ENCODE results near the gene ZC3H14.
"Not testable (repeated sequence)": the region's sequence is repeated elsewhere in the genome, so short reads cannot be mapped to it uniquely, and the experiment has no call there.

Gene ZC3H14

GRCh38 chr14:88522393-88522792 lies 40.4 kb upstream of the ZC3H14 start:
- Histone ChIP-seq H3K9me2 (ENCODE audit: low read depth, low read length) (no peaks in the 10 kb centered on the region), H3F3A (ENCODE audit: insufficient read depth, low read length) (no peaks in the 10 kb centered on the region), H3K4me2 (ENCODE audit: low read length) (no peak overlapping the region), H3K9me3 (ENCODE audit: low read length) (no peaks in the 10 kb centered on the region), H3K36me3 (ENCODE audit: insufficient read depth, low read length) (no peaks in the 10 kb centered on the region), H2AFZ (ENCODE audit: low read length) (no peak overlapping the region), H3K79me2 (ENCODE audit: insufficient read depth, low read length) (no peaks in the 10 kb centered on the region), H3K4me1 (ENCODE audit: insufficient read depth, low read length, severe bottlenecking) (no peaks in the 10 kb centered on the region), H3K4me3 (ENCODE audit: low read depth, low read length, poor library complexity, severe bottlenecking) (no peak overlapping the region), H4K20me1 (ENCODE audit: insufficient read depth, low read length) (no peaks in the 10 kb centered on the region), H3K27ac (ENCODE audit: low read depth, low read length, poor library complexity, severe bottlenecking) (no peak overlapping the region), H3K9ac (ENCODE audit: low read length) (no peak overlapping the region), H3K27me3 (ENCODE audit: insufficient read depth, low read length) (no peaks in the 10 kb centered on the region)
- no peak for TF ChIP-seq EZH2 (IDR thresholded peaks at IDR 0.05; ENCODE audit: borderline replicate concordance, low read length)
- no peak for TF ChIP-seq CTCF (IDR thresholded peaks at IDR 0.05; ENCODE audit: low read length)

- H3K27me3 ChIP-seq (ENCODE audit: insufficient read depth, low read length); H3K79me2 ChIP-seq (ENCODE audit: insufficient read depth, low read length); H3K9me2 ChIP-seq (ENCODE audit: low read depth, low read length); H3K36me3 ChIP-seq (ENCODE audit: insufficient read depth, low read length); H3K4me3 ChIP-seq (ENCODE audit: low read depth, low read length, poor library complexity, severe bottlenecking); H3K27ac ChIP-seq (ENCODE audit: low read depth, low read length, poor library complexity, severe bottlenecking); H3K4me1 ChIP-seq (ENCODE audit: insufficient read depth, low read length, severe bottlenecking); H3K4me2 ChIP-seq (ENCODE audit: low read length); H3K9me3 ChIP-seq (ENCODE audit: low read length); H2AFZ ChIP-seq (ENCODE audit: low read length); H4K20me1 ChIP-seq (ENCODE audit: insufficient read depth, low read length); H3F3A ChIP-seq (ENCODE audit: insufficient read depth, low read length); H3K9ac ChIP-seq (ENCODE audit: low read length): not testable (repeated sequence)
Observed at GRCh38 chr14:88529889-88530288, 32.9 kb upstream of the ZC3H14 start.

GRCh38 chr14:88533064-88533602 lies 29.7 kb upstream of the ZC3H14 start:
- H3F3A ChIP-seq (ENCODE audit: insufficient read depth, low read length) = no peaks in the 10 kb centered on the region
- H3K27me3 ChIP-seq (ENCODE audit: insufficient read depth, low read length) = no peaks in the 10 kb centered on the region
- no peaks in the 10 kb centered on the region for H4K20me1 ChIP-seq (ENCODE audit: insufficient read depth, low read length)
- no peaks in the 10 kb centered on the region for H3K9me2 ChIP-seq (ENCODE audit: low read depth, low read length)
- no peak overlapping the region for H3K4me2 ChIP-seq (ENCODE audit: low read length)
- no peak overlapping the region for H3K9ac ChIP-seq (ENCODE audit: low read length)
- H3K4me3 ChIP-seq (ENCODE audit: low read depth, low read length, poor library complexity, severe bottlenecking) = no peak overlapping the region
- H3K4me1 ChIP-seq (ENCODE audit: insufficient read depth, low read length, severe bottlenecking) = no peaks in the 10 kb centered on the region
- H3K79me2 ChIP-seq (ENCODE audit: insufficient read depth, low read length) = no peaks in the 10 kb centered on the region
- TF ChIP-seq CTCF (IDR thresholded peaks at IDR 0.05; ENCODE audit: low read length) (no peak), EZH2 (IDR thresholded peaks at IDR 0.05; ENCODE audit: borderline replicate concordance, low read length) (no peak)
- no peaks in the 10 kb centered on the region for H3K9me3 ChIP-seq (ENCODE audit: low read length)
- H3K36me3 ChIP-seq (ENCODE audit: insufficient read depth, low read length) = no peaks in the 10 kb centered on the region
- H3K27ac ChIP-seq (ENCODE audit: low read depth, low read length, poor library complexity, severe bottlenecking) = no peak overlapping the region
- H2AFZ ChIP-seq (ENCODE audit: low read length) = no peak overlapping the region

- no peak overlapping the region for H3K4me3 ChIP-seq (ENCODE audit: low read depth, low read length, poor library complexity, severe bottlenecking)
- H2AFZ ChIP-seq (ENCODE audit: low read length) = no peak overlapping the region
- no peaks in the 10 kb centered on the region for H3K4me1 ChIP-seq (ENCODE audit: insufficient read depth, low read length, severe bottlenecking)
- no peak for TF ChIP-seq CTCF (IDR thresholded peaks at IDR 0.05; ENCODE audit: low read length)
- TF ChIP-seq EZH2 (IDR thresholded peaks at IDR 0.05; ENCODE audit: borderline replicate concordance, low read length) = no peak
- H3K4me2 ChIP-seq (ENCODE audit: low read length) = no peak overlapping the region
- no peaks in the 10 kb centered on the region for H3K9me3 ChIP-seq (ENCODE audit: low read length)
- no peaks in the 10 kb centered on the region for H3K79me2 ChIP-seq (ENCODE audit: insufficient read depth, low read length)
- no peaks in the 10 kb centered on the region for H3F3A ChIP-seq (ENCODE audit: insufficient read depth, low read length)
- H3K9ac ChIP-seq (ENCODE audit: low read length) = no peak overlapping the region
- H3K9me2 ChIP-seq (ENCODE audit: low read depth, low read length) = no peaks in the 10 kb centered on the region
- no peak overlapping the region for H3K27ac ChIP-seq (ENCODE audit: low read depth, low read length, poor library complexity, severe bottlenecking)
- no peaks in the 10 kb centered on the region for H4K20me1 ChIP-seq (ENCODE audit: insufficient read depth, low read length)
- no peaks in the 10 kb centered on the region for H3K36me3 ChIP-seq (ENCODE audit: insufficient read depth, low read length)
- H3K27me3 ChIP-seq (ENCODE audit: insufficient read depth, low read length) = no peaks in the 10 kb centered on the region
Observed at GRCh38 chr14:88535149-88535548, 27.7 kb upstream of the ZC3H14 start.

Measured in OCI-LY1 (cell line).